HG02852 (cell line): ENCODE results near the gene FLVCR1.
"Not testable (repeated sequence)": the region's sequence is repeated elsewhere in the genome, so short reads cannot be mapped to it uniquely, and the experiment has no call there.

Experiments
- ATAC-seq: cut with Tn5 transposase; IDR thresholded peaks from one replicate; pipeline ENCODE4 v1.9.1; 2021; ENCODE audit warnings: mild to moderate bottlenecking, moderate library complexity; ENCODE audit not compliant: unreplicated experiment

Gene FLVCR1

DNA sequence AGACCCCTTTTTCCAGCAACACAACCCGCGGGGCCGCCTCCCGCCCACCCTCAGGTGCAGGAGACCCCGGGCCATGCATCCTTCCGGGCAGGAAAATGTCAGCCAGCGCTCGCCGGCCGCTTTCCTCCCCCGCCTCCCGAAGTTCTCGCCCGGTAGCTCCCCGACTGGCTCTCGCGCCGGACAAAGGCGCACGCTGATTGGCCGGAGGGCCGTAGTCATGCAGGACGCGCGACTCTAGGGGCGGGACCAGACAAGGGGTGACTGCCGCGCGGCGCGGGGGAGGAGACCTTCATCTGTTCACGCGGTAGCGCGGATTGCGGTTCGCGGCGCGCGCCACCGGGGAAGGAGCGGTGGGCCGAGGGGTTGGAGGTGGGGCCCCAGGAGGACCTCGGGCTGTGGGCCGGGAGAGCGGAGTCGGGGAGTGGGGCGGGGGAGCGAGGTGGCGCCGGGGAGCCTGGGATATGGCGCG, at the start of gene FLVCR1:
Gene FLVCR1, plus strand, starts transcription at position 284 of the 469 bp plus-strand sequence. Its CDS starts 178 bp downstream, at position 462.
- peak; percentile 98 for ATAC-seq

DNA sequence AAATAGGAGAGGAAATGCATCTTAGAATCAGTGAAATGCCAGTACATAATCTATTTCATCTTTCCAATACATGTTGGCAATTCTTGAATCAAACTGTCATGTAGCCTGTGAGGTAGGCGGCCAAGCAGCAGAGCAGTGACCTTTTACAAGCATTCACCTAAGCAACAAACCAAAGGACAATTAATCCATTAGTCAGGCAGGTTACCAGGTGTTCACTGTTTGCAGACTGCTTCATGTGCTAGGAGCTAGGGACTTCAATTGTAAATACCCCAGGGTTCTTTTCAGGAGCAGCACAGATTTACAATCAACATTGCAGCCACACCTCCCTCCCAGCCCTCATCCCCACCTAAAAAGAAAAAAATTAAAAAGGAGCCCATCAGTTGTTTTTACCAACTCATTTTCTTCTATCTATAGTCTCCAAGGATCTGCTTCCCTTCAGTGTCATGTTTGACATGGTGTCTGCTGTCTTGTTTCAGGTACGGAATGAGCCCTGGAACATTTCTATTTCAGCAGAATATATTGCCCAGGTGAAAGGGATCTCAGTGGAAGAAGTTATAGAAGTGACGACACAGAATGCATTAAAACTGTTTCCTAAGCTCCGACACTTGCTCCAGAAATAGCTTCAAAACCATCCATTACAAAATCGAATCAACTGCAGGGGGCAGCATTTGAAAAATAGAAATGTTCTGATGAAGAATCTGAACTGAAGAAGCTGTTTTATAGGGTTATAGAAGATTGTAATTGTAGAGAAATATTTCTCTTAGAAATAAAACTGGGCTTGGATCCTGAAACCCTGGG, 43.3 kb upstream of the FLVCR1 start:
- no peak for ATAC-seq

DNA sequence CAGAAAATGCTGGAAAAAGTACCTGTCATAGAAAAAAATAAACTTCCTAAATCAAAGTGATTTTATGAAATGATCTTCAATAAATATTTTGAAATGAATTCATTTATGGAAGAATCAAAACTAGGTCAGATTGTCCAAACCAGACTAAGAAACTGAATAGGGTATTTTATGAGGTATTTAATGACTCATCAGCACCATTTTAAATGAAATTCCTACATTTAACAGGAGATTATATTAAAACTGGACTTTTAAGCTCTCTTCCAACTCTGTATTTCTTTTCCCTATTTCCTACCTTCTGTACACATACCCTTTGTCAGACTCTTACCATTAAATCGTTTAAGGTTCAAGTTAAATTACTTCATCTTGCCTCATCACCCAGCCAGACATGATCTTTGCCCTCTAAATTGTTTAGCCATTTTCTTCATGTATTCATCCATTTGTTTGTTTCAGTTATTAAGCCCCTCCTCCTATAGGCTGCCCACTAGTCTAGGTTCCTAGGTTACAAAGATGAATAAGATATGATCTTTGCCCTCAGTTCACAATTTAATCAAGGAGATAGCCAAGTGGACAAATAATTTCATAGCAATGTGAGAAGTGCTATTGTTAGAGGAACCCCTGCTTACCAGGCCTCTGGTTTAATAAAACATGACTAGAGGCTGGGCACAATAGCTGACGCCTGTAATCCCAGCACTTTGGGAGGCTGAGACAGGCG, 41.4 kb upstream of the FLVCR1 start:
- no peak for ATAC-seq

DNA sequence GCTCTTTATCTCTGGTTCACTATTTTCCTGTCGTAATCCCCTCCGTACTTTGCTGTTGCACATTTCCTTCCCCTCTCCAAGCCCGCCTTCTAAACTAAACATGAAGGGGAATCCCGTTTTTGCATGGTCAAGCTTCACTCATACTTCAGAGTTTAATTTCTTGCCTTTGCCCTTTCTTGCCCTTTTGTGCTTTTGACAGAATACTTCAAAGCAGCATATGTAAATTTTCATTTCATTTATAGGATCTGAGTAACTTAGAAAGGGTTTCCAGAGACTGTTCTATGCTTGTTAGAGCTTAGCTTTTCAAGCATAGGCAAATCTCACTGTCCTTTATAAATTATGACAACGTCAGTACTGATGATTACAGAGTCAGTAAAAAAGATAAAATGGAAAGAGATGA, 38.3 kb upstream of the FLVCR1 start:
- peak; percentile 69 for ATAC-seq

DNA sequence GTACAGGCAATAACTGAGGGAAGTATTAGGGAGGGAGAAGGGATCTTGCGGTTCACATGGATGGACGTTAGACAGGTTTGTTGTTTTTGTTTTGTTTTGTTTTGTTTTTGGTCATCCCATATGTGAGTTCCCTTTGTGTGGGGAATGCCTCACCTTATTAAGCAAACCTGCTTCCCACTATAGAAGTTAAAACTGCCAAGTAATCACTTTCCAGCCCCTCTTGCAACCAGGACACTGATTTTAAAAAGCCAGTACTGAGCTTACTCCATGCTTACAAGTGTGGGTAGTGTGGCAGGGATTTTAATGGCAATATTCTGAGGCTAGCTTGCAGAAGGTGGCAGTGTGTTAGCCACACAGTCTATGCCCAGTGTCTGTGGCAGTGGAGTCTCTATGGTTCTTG, 37.1 kb upstream of the FLVCR1 start:
- ATAC-seq = no peak

DNA sequence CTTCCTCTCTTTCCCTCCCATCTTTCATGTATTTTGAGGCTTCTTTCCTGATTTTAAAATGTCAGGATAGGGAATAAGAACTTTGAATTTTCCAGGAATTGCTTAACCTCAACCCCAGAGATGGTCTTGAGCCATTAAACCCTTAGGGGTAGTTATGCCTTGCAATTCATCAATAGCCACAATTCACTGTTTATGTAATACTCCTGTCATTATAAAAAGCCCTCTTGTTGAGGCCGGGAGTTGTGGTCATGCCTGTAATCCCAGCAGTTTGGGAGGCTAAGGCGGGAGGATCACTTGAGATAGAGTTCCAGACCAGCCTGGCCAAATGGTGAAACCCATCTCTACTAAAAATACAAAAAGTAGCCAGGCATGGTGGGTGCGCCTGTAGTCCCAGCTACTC, 35.1 kb upstream of the FLVCR1 start:
- no peak for ATAC-seq

DNA sequence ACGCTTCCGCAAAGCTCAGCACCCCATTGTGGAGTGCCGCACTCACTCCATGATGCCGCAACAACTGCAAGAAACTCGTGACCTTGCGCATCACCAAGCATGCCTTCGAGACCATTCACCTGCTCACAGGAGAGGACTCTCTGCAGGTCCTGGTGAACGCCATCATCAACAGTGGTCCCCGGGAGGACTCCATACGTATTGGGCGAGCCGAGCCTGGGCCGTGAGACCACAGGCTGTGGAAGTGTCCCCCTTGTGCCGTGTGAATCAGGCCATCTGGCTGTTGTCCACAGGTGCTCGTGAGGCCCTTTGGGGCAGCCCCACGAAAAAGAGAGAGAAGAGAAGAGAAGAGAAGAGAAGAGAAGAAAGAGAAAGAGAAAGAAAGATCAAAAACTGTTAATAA, 33.9 kb upstream of the FLVCR1 start:
- ATAC-seq = no peak

DNA sequence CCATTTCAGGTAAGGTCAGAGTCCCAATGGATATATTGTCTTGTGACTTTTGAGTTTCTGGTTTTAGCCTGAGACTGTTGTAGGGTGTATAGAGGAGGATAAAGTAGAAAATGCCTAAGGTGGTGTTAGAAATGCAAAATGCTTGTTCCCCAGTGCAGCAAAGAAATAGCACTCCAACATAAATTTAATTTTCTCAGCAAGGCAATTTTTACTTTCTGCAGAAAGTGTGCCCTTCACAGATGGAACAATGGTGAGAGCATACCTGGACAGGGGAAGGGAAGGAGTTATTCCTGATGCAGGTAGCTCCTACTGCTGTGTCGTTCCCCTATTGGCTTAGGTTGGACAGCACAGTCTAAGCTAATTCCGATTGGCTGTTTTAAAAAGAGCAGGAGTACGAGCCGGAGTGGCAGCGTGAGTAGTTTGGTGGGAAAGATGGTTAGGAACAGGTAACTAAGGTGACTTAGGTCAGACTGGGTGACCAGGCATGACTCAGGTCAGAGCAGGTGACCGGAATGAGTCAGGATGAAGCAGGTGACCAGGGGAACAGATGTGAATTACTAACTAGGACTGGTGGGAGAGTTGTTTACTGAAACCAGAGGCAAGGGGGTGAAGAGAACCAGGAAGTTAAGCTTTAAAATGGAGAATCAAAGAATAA, 32.1 kb upstream of the FLVCR1 start:
- no peak for ATAC-seq

DNA sequence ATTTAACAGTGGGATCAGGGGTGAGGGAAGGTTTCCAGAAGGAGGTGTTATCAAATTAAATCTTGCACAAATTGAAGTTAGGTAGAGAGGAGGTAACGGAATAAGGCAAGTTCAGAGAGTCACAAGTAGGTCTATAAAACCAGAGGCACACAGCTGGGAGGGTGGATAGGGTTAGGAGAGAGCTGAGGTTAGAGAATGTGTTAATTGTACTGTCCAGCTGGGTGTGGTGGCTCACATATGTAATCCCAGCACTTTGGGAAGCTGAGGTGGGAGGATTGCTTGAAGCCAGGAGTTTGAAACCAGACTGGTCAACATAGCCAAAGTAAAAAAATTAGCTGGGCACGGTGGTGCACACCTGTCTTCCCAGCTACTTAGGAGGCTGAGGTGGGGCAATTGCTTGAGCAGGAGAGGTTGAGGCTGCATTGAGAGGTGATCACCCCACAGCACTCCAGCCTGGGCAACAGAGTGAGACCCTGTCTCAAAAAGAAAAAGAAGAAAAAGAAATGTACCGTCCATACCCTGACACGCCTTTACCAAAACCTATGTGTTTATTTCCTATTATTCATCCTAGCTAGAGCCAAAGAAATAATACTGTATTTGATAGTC, 30.8 kb upstream of the FLVCR1 start:
- no peak for ATAC-seq

DNA sequence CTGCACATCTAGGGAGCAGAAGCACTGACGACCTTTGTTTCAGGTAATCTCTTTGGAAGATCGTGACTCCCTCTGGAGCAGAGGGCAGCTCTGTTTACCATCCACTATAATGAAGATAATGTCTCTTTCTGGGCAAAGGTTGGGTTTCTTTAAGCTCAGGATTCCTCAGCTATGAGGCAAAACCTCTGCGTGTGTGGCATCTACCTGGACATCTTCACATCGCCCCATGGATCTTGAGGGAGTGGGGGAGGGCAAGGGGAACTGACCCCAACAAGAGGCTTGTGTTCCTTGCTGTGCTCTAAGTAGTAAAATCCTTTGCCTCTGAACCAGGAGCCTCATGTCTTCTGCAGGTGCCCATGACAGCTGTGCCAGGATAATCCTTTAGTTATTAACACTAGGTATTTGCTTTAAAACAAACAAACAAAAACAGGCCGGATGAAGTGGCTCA, 30.2 kb upstream of the FLVCR1 start:
- no peak for ATAC-seq

DNA sequence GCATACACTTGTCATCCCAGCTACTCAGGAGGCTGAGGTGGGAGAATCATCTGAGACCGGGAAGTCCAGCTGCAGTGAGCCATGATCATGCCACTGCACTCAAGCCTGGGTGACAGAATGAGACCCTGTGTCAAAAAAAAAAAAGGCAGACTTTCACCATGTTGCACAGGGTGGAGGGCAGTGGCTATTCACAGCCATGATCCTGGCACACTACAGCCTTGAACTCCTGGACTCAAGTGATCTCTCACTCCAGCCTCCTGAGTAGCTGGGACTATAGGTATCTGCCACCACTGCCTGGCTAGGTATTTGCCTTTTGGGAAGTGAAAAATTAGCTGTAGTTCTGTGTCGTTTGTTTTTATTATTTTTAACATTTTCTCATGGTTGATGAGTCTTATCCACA, 29.7 kb upstream of the FLVCR1 start:
- ATAC-seq = no peak

DNA sequence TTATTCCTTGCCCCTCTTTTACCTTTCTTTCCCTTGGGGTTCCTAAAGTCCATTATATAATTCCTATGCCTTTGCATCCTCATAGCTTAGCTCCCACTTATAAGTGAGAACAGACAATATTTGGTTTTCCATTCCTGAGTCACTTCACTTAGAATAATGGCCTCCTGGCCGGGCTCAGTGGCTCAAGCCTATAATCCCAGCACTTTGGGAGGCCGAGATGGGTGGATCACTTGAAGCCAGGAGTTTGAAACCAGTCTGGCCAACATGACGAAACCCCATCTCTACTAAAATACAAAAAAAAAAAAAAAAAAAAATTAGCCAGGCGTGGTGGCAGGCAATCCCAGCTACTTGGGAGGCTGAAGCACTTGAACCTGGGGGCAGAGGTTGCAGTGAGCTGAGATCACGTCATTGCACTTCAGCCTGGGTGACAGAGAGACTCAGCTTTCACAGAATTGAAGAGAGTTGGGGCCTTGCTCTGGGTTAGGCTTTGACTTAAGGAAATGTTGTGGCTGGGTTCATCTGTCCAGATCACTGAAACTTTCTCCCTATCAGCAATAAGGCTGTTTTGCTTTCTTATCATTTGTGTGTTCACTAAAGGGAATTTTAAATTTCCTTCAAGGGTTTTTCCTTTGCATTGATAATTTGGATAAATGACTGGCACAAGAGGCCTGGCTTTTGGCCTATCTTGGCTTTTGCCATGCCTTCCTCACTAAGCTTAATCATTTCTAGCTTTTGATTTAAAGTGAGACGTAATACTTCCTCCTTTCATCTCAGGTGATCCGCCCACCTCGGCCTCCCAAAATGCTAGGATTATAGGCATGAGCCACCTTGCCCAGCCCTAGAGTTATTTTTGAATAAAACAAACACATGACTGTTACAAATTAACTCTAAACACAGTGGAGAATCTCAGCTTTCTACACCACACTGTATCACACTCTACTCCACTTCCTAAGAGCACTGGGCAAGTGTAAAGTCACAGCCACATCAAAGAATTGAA, 24.6 kb upstream of the FLVCR1 start:
- ATAC-seq = peak; percentile 66

DNA sequence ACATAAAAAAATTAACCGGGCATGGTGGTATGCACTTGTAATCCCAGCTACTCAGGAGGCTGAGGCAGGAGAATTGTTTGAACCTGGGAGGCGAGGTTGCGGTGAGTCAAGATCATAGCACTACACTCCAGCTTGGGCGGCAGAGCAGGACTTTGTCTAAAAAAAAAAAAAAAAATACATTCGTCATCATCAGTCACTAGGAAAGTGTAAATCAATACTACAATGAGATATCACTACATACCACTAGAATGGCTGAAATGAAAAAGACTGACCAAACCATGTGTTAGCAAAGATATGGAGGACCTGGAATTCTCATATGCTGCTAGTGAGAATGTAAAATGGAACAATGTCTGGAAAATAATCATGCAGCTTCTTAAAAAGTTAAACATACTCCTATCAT, 19.9 kb upstream of the FLVCR1 start:
- ATAC-seq = no peak

DNA sequence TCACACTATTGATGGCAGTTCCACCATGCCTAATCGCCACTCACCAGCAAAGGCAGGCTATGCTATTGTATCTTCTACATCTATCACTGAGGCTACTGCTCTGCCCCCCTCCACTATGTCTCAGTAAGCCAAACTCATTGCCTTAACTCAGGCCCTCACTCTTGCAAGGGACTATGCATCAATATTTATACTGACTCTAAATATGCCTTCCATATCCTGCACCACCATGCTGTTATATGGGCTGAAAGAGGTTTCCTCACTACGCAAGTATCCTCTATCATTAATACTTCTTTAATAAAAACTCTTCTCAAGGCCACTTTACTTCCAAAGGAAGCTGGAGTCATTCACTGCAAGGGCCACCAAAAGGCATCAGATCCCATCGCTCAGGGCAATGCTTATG, 13.6 kb upstream of the FLVCR1 start:
- ATAC-seq = not testable (repeated sequence)

DNA sequence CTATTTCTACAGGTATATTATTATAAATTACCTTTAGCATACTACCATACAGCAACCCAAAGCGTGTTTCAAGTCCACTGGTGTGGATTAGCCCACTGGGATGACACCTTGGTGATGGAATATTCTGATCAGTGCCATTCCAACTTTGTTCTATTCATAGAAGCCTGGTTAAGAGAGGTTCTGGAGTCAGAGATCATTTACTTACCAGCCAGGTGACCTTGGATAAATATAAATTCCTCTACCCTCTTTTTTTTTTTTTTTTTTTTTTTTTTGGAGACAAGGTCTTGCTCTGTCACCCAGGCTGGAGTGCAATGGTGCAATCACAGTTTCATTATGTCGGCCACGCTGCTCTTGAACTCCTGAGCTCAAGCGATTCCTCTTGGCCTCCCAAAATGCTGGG, 10.5 kb upstream of the FLVCR1 start, which contains the start of gene SPATA45:
Gene SPATA45, minus strand, starts transcription at position 101 of the 400 bp plus-strand sequence. CDS start 11,500 bp downstream, outside the sequence.
- no peak for ATAC-seq

DNA sequence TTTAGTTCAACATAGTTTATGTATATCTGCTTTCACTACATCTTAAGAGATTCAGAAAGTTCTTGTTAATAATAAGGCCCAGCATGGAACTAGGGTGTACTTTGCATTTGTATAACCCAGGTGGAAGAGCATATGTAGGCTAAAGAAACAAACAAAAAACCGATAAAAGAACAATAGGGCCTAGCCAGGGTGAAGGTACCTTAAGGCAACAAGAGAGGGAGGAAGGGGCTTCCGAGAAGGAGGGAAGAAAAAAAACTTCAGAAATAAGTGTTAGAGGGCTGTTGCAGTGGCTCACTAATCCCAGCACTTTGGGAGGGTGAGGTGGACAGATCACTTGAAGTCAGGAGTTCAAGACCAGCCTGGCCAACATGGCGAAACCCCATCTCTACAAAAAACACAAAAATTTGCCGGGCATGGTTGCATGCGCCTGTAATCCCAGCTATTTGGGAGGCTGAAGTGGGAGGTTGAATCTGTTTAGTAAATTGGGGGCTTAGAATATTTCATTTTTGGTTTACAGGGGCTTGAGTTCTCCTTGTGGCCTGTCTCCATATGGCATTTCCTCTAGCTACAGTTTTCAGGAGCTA, 5.9 kb upstream of the FLVCR1 start:
- ATAC-seq = no peak

DNA sequence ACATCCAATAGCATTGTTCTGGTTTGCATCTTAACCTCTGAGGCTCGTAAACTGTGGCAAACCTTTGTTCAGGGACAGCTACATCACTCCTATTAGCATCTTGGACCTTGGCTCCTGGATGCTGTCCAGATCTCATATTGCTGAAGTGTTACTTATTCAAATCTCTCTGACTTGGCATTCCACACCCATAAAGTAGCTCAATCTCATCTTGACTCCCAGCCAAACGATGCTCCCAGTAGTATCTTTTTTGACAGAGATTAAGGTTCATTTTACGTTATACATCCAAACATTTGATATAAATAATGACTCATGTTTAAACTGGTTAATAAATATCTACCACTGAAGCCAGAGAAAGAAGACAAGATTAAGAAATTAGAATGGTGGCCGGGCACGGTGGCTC, 4.4 kb upstream of the FLVCR1 start:
- ATAC-seq = no peak

DNA sequence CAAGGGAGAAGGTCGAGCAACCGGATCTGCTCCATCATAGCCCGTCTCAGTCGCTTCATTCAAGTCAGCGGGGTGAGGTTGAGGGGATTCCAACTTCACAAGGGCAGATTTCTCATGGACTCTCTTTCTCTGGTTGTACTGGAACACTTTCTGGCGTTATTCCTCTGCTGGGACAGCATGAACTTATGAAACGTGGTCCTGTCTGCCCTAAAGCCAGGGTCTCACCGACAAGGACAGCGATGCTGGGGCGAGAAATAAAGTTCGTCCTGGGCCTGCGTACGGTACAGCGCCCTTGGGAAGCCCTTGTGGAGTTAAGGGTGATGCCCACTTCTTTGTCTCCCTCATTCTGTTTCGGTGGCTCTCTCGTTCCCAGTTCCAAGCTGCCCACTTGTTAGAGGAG, 1.3 kb upstream of the FLVCR1 start:
- ATAC-seq = no peak

DNA sequence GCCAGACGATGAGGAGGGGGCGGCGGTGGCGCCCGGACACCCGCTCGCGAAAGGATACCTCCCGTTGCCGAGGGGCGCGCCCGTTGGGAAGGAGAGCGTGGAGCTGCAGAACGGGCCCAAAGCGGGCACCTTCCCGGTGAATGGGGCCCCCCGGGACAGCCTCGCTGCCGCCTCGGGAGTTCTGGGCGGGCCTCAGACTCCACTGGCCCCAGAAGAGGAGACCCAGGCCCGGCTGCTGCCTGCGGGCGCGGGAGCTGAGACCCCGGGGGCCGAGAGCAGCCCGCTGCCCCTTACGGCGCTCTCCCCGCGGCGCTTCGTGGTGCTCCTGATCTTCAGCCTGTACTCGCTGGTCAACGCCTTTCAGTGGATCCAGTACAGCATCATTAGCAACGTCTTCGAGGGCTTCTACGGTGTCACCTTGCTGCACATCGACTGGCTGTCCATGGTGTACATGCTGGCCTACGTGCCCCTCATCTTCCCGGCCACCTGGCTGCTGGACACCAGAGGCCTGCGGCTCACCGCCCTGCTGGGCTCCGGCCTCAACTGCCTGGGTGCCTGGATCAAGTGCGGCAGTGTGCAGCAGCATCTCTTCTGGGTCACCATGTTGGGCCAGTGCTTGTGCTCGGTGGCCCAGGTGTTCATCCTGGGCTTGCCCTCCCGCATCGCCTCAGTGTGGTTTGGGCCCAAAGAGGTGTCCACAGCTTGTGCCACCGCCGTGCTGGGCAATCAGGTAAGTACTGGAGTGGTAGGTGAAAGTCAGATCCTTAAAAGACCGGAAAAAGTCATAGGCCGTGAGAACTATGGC, 588 bp downstream of the FLVCR1 start:
- peak; percentile 19 for ATAC-seq
